Gastroesophageal sphincter (tissue), 4 donors: ENCODE data around the gene KDM2A. TPM values are rescaled to one million over a fixed set of nuclear protein-coding genes. Genes with fewer than 3 reads are reported as not detected.

Experiments
- ATAC-seq: fragments of 150-250 bp; one replicate; pipeline ENCODE4 v1.9.1; 2016; ENCODE audit warnings: mild to moderate bottlenecking, moderate library complexity
- H3K27ac ChIP-seq, 4 donors: fragments of 200-600 bp; sonication (generic) in 3 of 4; 1 replicate in 3 of 4; 2 replicates in 1 of 4; pipeline ENCODE4 v1.5.1; 2016 to 2019
- H3K27me3 ChIP-seq: fragments of 200-600 bp; sonication (generic); one replicate; pipeline ENCODE4 v1.5.1; 2019
- H3K36me3 ChIP-seq, 2 donors: fragments of 200-600 bp; sonication (generic); one replicate each; pipeline ENCODE4 v1.5.1; 2019; ENCODE audit warnings: control low read depth in 1 of 2
- H3K4me1 ChIP-seq, 3 donors: fragments of 200-600 bp; sonication (generic); 1 replicate in 2 of 3; 2 replicates in 1 of 3; pipeline ENCODE4 v1.5.1; 2016 to 2019; ENCODE audit warnings: control low read depth in 2 of 3
- H3K4me3 ChIP-seq, 2 donors: fragments of 200-600 bp; sonication (generic); one replicate each; pipeline ENCODE4 v1.5.1; 2019; ENCODE audit warnings: mild to moderate bottlenecking in 1 of 2, moderate library complexity in 1 of 2
- H3K9me3 ChIP-seq, 3 donors: fragments of 200-600 bp; sonication (generic); one replicate each; pipeline ENCODE4 v1.5.1; 2017 to 2019; ENCODE audit warnings: control low read depth in 2 of 3
- EP300 ChIP-seq: sonication (generic); formaldehyde crosslinking; IDR thresholded peaks from one replicate; pipeline ENCODE4 v1.6.1; 2017; ENCODE audit warnings: antibody characterized with exemption, mild to moderate bottlenecking
- POLR2A ChIP-seq, 2 donors: fragments of 450-650 bp; IDR thresholded peaks; one replicate each; pipeline ENCODE4 v1.6.1; 2017; ENCODE audit warnings: antibody characterized with exemption in 2 of 2, mild to moderate bottlenecking in 2 of 2, moderate library complexity in 1 of 2
- POLR2AphosphoS5 ChIP-seq: sonication (generic); formaldehyde crosslinking; IDR thresholded peaks from one replicate; pipeline ENCODE4 v1.6.1; 2017; ENCODE audit warnings: antibody characterized with exemption
- WGBS, 2 donors: methylation state at CpG; one replicate each; pipeline ENCODE4 v1.1.5; 2018; ENCODE audit warnings: low coverage in 1 of 2; 5-methylcytosine and 5-hydroxymethylcytosine counted together
- total RNA-seq, 4 donors: library from RNA; depleted of rRNA; stranded (reverse); fragments of >200 nt; gene quantifications; one replicate each; pipeline ENCODE4 v1.1.0, GENCODE V29; 2016
- TF ChIP-seq, protein P1 (sequence below), 4 experiments: fragments of 200-600 bp in 2 of 4; fragments of 450-650 bp in 2 of 4; sonication (generic) in 1 of 4; IDR thresholded peaks; one replicate each; pipeline ENCODE4 v1.5.1; 2017 to 2019; ENCODE audit warnings: antibody characterized with exemption in 4 of 4, mild to moderate bottlenecking in 2 of 4, moderate library complexity in 2 of 4

Gene KDM2A
- total RNA-seq, 4 donors from 2014 or later, result 35.4 to 68.0 (median 48.3) TPM

DNA sequence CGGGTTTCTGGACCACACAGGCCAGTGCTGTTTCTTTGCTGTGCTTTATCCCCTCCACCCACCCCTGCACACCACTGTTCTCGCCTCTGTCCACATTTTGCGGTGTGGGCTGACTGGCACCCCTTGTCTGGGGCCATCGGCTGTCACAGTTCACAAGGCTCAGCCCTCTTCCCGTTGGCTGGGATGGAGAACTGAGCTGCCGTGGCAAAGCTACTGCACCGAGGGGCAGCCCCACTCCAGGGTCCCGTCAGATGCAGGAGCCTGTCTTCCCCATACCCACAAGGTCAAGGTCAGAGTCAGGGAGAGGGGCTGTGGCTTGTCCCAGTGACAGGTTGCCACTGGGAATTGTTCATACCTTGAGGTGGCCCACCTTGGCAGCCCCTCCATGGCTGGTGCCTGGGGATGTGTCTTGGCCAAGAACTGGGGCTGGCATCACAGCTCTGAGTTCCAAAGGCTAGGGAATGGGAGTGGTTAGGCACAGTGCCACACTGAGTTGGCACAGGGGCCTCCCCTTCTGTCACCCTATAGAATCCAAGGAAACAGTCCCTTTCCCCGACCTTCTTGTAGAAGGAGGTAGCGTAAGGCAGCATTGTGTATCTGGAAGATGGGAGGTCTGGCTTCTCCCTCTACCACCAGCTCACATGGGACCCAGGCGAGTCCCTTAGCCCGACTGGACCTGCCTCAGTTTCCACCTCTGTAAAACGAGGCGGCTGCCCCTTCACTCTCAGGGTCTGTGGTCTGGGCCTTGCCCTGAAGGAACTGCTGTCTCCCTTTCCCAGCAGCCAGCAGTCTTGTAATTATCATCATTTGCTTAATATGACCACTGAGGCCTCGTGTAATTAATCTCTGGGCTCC lies 150.6 kb downstream of the KDM2A start:
- Histone ChIP-seq H3K36me3 (peaks cover 0 to 16% of the 10 kb centered on the region in 2 donors), H3K9me3 (no peaks in the 10 kb centered on the region), H3K27me3 (no peaks in the 10 kb centered on the region), H3K4me3 (peak overlapping the region in 1 of 2 donors; percentile 96), H3K4me1 (peaks cover 7 to 91% (median 79%) of the 10 kb centered on the region in 3 donors), H3K27ac (peak overlapping the region; percentile 26 to 92 (median 88))
- 10 to 22% methylated on average over 2 to 7 of the region's 15 CpGs for WGBS, 2 donors
- no peak for TF ChIP-seq POLR2AphosphoS5
- TF ChIP-seq, protein P1, sequence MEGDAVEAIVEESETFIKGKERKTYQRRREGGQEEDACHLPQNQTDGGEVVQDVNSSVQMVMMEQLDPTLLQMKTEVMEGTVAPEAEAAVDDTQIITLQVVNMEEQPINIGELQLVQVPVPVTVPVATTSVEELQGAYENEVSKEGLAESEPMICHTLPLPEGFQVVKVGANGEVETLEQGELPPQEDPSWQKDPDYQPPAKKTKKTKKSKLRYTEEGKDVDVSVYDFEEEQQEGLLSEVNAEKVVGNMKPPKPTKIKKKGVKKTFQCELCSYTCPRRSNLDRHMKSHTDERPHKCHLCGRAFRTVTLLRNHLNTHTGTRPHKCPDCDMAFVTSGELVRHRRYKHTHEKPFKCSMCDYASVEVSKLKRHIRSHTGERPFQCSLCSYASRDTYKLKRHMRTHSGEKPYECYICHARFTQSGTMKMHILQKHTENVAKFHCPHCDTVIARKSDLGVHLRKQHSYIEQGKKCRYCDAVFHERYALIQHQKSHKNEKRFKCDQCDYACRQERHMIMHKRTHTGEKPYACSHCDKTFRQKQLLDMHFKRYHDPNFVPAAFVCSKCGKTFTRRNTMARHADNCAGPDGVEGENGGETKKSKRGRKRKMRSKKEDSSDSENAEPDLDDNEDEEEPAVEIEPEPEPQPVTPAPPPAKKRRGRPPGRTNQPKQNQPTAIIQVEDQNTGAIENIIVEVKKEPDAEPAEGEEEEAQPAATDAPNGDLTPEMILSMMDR (IDR thresholded peaks at IDR 0.05), result no peak
- no peak for TF ChIP-seq POLR2A (IDR thresholded peaks at IDR 0.05)
- no peak for TF ChIP-seq EP300
- ATAC-seq, result no peak

DNA sequence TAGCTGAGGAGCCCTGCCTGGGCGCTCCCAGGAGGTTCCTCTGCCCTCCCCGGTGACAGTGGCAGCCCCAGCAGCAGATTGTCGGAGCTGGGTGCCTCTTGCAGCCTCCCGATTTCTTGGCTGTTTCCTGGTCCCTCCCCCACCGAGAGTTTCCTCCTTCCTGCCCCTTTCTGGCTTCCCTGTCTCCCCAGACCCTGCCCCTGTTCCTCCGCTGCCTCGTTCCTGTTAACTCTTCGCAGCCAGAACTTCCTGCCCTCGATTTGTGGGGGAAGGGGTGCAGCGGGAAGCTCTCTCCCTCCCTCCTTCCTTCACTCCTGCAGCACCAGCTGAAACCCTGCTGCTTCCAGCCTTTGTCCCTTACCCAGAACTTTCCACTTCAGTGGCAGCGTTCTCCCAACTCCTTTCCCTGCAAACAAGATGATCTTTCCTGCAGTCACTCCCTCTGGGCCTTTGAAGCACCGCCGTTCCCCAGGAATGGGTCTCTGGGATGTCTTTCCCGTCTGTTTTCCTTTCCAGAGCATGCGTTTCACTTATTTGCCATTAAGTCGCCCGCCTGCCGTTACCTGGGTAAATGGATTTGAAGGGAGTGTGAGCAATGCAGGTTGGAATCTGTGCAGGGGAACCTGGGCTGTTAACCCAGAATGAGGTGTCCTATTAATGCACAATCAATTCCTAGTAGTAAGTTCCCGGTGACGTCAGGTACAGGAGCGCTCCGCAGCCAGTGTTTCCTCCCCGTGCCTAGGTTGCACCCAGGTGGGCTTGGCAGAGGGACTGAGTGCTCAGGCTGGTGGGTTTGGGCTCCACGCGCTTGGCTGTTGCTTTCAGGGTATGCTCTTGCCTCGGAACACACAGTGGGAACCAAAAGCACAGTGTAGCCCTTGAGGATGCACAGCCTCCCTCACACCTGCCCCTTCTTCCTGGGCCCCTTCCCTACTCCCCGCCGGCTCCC lies 151.5 kb downstream of the KDM2A start:
- 23 to 26% methylated on average over 21 to 22 of the region's 28 CpGs for WGBS, 2 donors
- no peak for TF ChIP-seq POLR2AphosphoS5
- TF ChIP-seq EP300, result no peak
- no peak for TF ChIP-seq POLR2A (IDR thresholded peaks at IDR 0.05)
- TF ChIP-seq, protein P1 (IDR thresholded peaks at IDR 0.05), result no peak
- peaks cover 7 to 93% (median 88%) of the 10 kb centered on the region in 3 donors for H3K4me1 ChIP-seq
- H3K36me3 ChIP-seq, result peaks cover 0 to 16% of the 10 kb centered on the region in 2 donors
- H3K9me3 ChIP-seq, result no peaks in the 10 kb centered on the region
- H3K4me3 ChIP-seq, result peak overlapping the region in 1 of 2 donors; percentile 96
- H3K27ac ChIP-seq, result peak overlapping the region; percentile 26 to 92 (median 88)
- H3K27me3 ChIP-seq, result no peaks in the 10 kb centered on the region
- ATAC-seq, result no peak

DNA sequence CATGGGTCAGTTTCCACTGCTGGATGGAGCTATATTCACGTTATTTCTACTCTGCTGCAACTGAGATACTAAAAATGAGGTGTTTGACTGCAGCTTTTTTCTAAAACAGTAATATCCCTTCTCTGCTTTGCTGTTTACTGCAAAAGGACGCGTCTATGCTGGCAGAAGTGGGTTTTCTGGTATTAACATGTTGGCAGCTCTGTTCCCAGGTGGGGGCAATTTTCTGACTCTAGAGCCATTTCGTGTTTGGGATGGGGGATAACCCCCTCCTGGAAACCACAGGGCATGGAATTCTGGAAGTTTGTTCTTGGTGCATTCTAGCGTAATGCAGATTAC lies 152.1 kb downstream of the KDM2A start:
- Histone ChIP-seq H3K36me3 (peaks cover 0 to 16% of the 10 kb centered on the region in 2 donors), H3K9me3 (no peaks in the 10 kb centered on the region), H3K4me3 (peak overlapping the region in 1 of 2 donors; percentile 96), H3K27ac (peak overlapping the region in 3 of 4 donors; percentile 88 to 92 (median 88)), H3K4me1 (peaks cover 7 to 94% (median 90%) of the 10 kb centered on the region in 3 donors), H3K27me3 (no peaks in the 10 kb centered on the region)
- ATAC-seq, result no peak
- WGBS, 2 donors, result 46 to 66% methylated on average over 5 of the region's 5 CpGs
- no peak for TF ChIP-seq EP300
- TF ChIP-seq, protein P1 (IDR thresholded peaks at IDR 0.05), result no peak
- no peak for TF ChIP-seq POLR2A (IDR thresholded peaks at IDR 0.05)
- TF ChIP-seq POLR2AphosphoS5, result no peak

DNA sequence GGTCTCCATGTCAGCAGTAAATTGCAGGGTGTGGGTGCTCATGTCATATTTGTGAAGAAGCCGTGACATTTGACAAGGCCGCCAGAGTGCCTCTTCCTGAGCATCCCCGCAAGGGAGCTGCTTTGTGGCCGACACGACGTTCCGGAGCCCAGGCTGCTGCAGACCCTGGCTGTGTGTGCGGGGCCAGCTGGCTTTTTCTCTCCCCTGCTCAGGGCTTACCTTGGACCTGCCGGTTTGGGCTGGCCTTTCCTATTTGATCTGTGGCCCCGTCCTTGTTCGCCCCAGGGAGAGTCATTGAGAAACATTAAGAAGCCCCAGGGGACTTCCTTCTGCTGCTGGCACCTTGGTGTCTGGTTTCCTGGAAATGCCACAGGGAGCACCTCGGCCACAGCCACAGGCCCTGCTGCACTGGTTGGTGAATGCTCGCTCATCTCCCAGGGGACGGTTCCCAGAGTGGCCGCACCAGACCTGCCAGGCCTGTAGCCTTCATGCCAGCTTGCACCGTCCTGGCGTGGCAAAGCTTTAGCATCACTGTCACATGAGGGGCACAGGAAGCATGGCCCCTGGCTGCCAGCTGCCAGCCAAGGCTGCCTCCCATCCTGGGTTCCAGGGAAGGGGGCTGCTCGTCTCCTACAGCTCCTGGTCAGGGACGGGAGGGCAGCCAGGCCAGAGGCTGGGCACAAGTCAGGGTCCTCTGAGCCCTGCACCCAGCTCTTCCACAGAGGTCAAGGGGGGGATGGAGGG lies 152.7 kb downstream of the KDM2A start:
- H3K9me3 ChIP-seq, result no peaks in the 10 kb centered on the region
- no peak for ATAC-seq
- H3K4me3 ChIP-seq, result no peak overlapping the region
- 52% methylated on average over 8 of the region's 19 CpGs; no CpG with 5 or more reads in 1 of the 2 donors for WGBS, 2 donors
- peaks cover 7 to 99% (median 95%) of the 10 kb centered on the region in 3 donors for H3K4me1 ChIP-seq
- H3K36me3 ChIP-seq, result peaks cover 0 to 16% of the 10 kb centered on the region in 2 donors
- no peak for TF ChIP-seq POLR2AphosphoS5
- TF ChIP-seq, protein P1 (IDR thresholded peaks at IDR 0.05), result no peak
- TF ChIP-seq POLR2A (IDR thresholded peaks at IDR 0.05), result no peak
- TF ChIP-seq EP300, result no peak
- H3K27me3 ChIP-seq, result no peaks in the 10 kb centered on the region
- H3K27ac ChIP-seq, result peak overlapping the region in 3 of 4 donors; percentile 66 to 92 (median 88)
